IPS-15b (cell line): Measurements from ENCODE around the gene ERAL1.

Experiments
- H3K27me3 ChIP-seq: one replicate; pipeline ENCODE4 v1.6.1; 2013; ENCODE audit warnings: low read length; ENCODE audit not compliant: control insufficient read depth, insufficient read depth
- H3K36me3 ChIP-seq: one replicate; pipeline ENCODE4 v1.6.1; 2013; ENCODE audit warnings: low read length; ENCODE audit not compliant: control insufficient read depth, insufficient read depth
- H3K4me1 ChIP-seq: one replicate; pipeline ENCODE4 v1.6.1; 2013; ENCODE audit warnings: mild to moderate bottlenecking, low read length; ENCODE audit not compliant: control insufficient read depth, insufficient read depth
- H3K4me3 ChIP-seq: one replicate; pipeline ENCODE4 v1.5.1; 2013; ENCODE audit warnings: low read depth, low read length
- H3K9ac ChIP-seq: one replicate; pipeline ENCODE4 v1.6.1; 2013; ENCODE audit warnings: low read depth, mild to moderate bottlenecking, low read length
- H3K9me3 ChIP-seq: one replicate; pipeline ENCODE4 v1.6.1; 2013; ENCODE audit warnings: mild to moderate bottlenecking, low read length; ENCODE audit not compliant: control insufficient read depth, insufficient read depth

Gene ERAL1

DNA sequence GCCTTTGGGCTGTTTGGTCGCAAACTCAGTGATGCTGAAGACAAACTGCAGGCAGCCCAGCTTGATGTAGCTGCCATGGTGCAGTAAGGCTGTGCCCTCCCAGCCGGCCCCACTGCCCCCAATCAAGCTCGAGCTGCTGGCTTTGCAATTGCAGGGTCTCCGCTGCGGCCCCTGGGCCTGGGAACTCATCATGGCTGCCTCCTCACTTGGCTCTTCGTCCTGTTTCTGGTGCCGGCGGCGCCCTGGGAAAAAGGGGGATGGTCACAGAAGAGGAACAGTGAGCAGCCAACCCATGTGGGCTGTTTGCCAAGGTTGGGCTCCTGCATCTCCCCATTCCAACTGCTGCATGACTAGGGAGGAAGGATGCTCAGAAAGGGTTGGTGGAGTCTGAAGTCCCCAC, 51.5 kb downstream of the ERAL1 start:
- Histone ChIP-seq H3K9me3 (no peaks in the 10 kb centered on the region), H3K27me3 (no peaks in the 10 kb centered on the region), H3K4me3 (no peak overlapping the region), H3K36me3 (peaks cover 46% of the 10 kb centered on the region), H3K9ac (no peak overlapping the region), H3K4me1 (peaks cover 17% of the 10 kb centered on the region)

DNA sequence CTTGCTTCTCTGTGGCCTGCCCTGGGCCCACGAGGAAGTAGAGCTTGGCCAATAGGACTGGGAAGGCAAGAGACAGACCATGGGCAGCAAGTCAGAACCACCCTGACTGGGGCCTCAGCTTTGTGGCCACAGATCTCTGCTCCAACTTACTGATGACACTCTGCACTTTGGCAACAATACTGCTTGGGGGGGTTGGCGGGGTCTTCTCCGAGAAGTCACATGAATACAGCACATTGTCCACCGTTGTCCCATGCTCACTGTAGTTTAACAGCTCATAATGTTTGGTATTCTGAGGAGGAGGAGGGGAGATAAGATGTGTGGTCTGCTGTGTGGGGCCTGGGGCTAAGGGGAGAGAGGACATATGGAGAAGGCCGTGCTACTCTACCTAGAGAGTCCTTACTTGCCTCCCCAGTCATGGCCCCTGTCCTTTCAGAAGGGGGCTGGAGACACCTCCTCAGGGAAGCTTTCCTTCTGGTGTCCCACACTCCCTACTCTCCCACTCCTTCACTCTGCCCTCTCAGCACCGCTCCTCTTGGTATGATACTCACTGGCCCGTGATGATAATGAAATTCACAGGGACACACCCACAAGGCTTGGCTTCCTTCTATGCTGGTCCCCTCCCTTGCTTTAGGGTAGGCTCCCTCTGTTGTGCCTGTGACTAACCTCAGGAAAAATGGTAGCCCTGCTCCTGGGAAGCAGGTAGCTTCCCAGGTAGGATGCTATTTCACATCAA, 52.1 kb downstream of the ERAL1 start:
- no peak overlapping the region for H3K9ac ChIP-seq

DNA sequence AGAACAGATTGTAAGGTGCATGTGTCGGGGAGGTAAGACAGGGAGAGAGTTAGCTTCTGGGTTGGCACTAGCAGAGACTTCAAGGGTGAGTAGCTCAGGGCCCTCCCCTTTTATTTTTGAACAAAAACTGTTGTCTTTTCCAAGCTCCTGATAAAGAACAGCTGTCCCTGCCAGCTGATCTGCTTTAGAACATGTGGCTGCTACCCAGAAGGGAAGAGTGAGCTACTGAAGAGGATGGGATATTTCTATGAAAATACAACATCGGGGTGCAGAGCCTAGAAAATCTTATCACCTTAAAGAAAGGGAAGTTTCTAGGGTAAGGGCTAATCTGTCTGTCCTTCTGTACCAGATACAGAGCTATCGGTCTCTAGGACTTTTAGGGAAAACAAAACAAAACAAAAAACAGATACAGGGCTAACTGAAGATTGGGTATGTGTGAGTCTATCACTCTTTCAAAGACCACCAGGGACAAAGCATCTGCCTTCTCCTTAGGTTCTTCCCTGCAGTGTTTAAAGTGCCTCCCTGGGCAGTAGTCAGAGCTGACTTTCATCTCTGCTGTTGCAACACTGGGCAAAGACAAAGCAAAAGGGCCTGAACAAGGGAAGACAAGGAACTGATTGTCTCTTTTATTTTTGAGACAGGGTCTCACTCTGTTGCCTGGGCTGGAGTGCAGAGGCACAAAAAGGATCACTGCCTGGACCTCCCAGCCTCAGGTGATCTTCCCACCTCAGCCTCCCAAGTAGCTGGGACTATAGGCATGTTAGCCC, 53.1 kb downstream of the ERAL1 start:
- Histone ChIP-seq H3K9me3 (no peaks in the 10 kb centered on the region), H3K4me3 (no peak overlapping the region), H3K4me1 (peaks cover 10% of the 10 kb centered on the region), H3K36me3 (peaks cover 62% of the 10 kb centered on the region), H3K9ac (no peak overlapping the region), H3K27me3 (no peaks in the 10 kb centered on the region)

More for the DNA sequence above, 52.1 kb downstream of the ERAL1 start:
- no peak overlapping the region for H3K4me3 ChIP-seq
- peaks cover 52% of the 10 kb centered on the region for H3K36me3 ChIP-seq
- no peaks in the 10 kb centered on the region for H3K27me3 ChIP-seq
- peaks cover 12% of the 10 kb centered on the region for H3K4me1 ChIP-seq
- no peaks in the 10 kb centered on the region for H3K9me3 ChIP-seq

DNA sequence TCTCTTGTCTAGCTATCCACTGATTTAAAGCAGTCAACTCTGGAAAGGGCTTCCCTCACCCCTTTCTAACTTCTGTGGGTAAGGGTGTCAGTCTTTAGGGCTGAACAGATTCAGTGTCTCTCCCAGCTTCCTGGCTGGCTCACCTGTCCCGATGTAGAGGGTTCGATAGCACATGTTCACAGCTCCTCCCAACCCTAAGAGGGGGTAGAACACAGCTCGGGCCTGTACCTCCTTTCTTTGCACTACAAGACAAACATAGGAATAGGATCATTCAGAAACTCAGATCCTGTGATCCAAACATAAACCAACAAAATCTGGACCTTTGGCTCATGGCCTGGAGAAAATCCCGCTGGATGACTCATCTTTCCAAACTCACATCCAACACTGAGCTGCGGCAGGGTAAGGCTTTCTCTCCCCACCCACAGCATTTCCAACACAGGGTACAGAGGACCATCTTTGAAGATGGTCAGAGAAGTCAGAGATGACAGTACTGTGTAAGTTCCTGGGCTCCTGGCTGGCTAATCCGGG, 53.9 kb downstream of the ERAL1 start:
- Histone ChIP-seq H3K9me3 (no peaks in the 10 kb centered on the region), H3K36me3 (peaks cover 70% of the 10 kb centered on the region), H3K27me3 (no peaks in the 10 kb centered on the region), H3K4me1 (peaks cover 6% of the 10 kb centered on the region), H3K9ac (no peak overlapping the region), H3K4me3 (no peak overlapping the region)

DNA sequence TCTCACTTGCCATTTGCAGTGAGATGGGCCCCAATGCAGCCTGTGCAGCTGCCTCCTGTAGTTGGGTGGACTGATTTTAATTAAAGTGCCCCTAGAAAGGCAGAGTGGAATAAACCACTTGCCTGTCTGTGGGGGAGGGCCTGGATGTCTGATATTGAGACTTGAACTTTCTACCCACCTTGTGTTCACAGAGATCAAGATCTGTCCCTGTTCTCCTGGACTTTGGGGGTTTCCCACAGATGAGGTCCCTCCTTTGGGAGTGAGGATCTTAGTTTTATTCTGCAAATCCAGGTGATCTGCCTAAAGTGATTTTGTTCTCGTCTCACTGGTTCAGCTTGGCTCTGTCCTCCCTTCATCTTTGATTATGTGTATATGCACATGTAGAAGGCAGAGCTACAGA, 55.7 kb downstream of the ERAL1 start:
- Histone ChIP-seq H3K27me3 (no peaks in the 10 kb centered on the region), H3K4me3 (no peak overlapping the region), H3K9ac (no peak overlapping the region), H3K4me1 (peaks cover 6% of the 10 kb centered on the region), H3K9me3 (no peaks in the 10 kb centered on the region), H3K36me3 (peaks cover 84% of the 10 kb centered on the region)
